ENCODE measurements around the gene DNAJC17.

DNAJC17 gene

DNA sequence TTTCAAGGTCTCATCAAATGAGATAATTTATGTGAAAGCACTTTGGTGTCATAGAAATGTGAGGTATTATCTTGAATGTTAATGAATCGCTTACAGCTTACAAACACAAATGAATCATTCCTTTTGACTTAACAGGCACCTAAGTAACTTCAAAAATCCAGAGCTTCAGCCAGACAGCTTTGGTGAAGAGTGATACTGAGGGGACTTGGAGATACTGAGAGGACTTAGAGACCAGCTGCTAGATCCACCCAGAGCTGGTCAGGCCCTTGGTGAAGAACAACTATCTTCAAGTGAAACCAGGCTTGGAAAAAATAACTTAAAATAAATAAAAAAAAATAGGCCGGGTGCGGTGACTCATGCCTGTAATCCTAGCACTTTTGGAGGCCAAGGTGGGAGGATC lies 16.6 kb downstream of the DNAJC17 start:
- no peak for DNase-seq (ENCODE audit: low read depth in 3 of 3)

DNA sequence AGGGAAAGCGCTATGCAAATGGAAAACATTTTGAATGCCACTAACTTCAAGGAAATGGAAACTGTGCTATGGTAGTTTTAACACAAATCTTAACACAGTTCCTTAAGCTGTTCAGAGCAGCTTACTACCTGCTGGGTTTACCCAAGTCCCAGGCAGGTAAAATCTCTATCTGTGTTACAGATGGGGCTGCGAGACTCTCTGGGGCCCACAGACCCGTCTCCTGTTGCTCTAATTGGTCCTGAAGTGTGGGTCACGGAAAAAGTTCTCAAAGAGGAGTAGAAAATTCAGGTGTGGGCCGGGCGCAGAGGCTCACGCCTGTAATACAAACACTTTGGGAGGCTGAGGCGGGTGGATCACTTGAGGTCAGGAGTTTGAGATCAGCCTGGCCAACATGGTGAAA lies 17.3 kb downstream of the DNAJC17 start:
- DNase-seq (ENCODE audit: low read depth in 3 of 3): no peak

DNA sequence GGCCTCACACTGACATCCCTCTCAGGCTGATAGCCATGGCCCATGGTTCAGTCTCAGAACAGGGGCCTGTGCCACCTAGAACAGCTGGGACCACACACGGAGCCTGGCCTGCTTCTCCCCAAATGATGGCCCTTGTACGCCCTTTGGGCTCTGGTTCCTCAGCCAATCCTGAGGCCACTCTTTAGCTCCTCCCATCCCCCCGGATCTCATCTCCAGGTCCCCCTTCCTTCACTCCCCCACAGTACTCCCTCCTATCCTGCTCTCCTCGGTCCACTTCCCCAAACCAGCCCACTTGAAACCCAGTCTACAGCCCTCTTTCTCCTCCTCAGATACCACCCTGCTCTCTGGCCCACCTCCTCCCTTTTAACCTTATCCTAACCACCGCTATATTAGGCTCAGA lies 18.2 kb downstream of the DNAJC17 start:
- no peak for DNase-seq (ENCODE audit: low read depth in 3 of 3)

DNA sequence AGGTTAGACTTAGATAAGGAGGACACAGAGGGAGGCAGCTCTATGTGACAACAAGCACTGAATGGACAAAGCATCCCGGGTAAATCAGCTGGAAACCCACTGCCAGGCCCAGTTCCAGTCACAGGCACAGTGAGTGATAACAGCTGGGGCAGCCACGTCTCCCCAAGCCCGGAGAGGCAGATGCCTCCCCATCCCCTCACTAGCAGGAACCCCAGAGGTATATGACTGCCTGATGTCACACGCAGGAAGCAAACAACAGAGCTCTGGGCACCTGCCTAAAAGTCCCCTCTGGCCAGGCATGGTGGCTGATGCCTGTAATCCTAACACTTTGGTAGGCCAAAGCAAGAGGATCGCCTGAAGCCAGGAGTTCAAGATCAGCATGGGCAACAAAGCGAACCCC lies 19.3 kb downstream of the DNAJC17 start:
- no peak for DNase-seq (ENCODE audit: low read depth in 3 of 3)

DNA sequence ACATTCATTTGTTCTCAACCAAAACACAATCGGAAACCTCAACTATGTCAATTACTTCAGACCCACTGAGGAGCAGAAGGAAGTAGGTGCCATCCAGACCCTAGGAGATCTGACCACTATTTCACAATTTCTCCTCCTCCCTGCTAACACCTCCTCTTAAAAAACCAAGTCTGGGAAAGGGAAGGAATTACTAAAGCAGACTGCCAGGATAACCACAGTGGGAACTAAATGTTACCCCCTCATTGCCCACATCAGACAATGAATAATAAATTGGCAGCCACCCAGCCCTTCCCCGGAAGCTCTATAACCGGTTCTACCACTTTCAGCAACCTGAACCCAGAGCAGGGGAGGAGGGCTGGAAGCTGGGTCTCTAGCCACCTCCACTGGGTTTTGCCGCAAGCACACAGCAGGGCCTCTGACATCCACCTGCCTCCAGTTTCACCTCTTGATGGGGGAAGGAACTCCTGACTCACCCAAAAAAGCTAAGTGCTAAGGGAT lies 19.9 kb downstream of the DNAJC17 start:
- peak in 2 of 3 donors; percentile 55 to 61 for DNase-seq (ENCODE audit: low read depth in 3 of 3)

DNA sequence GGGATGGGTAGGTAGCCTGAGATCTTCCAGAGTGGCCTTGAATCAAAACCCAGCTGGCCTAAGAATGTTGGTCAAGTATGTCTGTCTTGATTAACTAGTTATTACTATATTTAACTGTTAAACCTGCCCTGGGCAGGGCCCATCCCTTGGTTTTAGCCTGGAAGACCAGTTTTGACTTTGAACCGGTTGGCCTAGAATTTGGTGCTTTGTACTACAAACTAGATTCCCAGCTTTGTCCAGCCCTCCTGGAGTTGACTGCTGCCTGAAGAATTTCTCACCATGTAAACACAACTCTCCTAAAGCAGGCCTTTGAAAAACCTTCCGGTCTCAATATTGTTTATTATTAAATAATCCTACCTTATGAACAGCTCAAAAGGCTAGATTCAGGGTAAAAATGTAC lies 21.5 kb downstream of the DNAJC17 start:
- DNase-seq (ENCODE audit: low read depth in 3 of 3): no peak

DNA sequence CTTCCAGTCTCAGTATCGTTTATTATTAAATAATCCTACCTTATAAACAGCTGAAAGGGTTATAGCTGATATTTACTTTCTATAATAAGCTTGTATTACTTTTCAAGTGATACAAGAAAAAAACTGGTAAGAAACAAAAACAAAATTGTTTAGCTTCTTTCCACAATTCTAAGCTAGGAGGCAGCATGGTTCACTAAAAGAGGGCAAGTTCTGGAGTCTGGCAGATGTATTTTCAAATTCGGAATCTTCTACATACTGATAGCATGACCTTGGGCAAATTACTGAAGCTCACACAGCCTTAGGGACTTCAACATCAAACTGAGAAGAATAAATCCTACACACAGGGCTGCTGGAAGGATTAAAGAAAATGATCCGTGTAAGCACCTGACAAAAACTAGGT lies 22.1 kb downstream of the DNAJC17 start:
- DNase-seq (ENCODE audit: low read depth in 3 of 3): no peak

DNA sequence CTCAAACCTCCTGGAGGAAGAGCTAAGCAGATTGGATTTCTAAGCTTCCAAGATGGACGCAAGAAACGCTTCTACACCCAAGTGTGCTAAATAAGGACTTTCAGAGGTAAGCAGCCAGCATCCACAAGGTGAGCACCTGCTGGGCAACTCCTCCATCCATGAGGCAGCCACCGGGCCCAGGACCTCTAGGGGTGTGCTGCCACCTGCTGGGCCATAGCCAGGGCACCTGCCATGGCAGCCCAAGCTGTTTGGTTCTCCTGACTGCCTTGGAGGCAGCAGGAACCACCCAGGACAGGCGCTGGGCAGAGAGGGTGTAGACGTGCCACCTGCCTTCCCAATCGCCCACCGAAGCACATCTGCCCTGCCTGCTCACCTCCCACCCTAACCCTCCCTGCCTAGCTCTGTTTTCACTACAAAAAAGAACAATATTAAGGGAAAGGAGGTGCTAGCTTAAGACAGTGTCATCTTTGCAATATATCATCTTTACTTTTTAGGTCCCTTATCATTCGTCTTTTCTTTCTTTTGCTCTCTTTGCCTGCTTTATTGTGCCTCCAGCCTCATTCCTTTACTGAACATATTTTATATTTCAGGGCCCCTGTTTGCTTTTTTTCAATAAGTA lies 24.6 kb downstream of the DNAJC17 start:
- DNase-seq (ENCODE audit: low read depth in 3 of 3): peak; percentile 52 to 68 (median 62)

DNA sequence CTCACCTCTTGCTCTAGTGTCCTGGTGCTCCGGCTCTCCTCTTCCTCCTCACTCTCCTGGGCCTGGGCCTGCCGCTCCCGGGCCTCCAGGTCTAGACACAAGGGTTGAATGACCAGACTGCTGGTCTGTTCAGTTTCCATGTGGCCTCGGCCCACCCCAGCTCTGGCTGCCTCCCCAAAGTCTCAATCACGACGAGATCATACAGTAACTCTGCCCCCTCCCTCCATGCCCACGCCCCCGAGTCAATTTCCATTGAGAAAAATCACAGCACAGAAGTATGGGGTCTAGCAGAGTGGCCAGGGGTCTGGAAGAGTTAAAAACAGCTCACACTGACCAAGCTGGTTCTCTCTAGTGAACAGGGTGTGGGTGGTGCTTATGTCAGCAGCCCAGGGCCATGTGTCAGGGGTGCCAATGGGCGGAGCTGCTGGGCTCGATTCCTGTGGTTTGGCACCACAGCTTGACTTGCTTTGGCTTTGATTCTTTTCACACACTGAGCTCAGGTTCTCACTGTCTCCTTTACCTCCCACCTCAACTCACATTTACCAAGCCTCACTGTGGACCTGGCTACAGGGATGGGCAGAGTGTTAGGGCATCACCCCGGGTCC lies 30.6 kb downstream of the DNAJC17 start:
- DNase-seq (ENCODE audit: low read depth in 3 of 3): no peak

DNA sequence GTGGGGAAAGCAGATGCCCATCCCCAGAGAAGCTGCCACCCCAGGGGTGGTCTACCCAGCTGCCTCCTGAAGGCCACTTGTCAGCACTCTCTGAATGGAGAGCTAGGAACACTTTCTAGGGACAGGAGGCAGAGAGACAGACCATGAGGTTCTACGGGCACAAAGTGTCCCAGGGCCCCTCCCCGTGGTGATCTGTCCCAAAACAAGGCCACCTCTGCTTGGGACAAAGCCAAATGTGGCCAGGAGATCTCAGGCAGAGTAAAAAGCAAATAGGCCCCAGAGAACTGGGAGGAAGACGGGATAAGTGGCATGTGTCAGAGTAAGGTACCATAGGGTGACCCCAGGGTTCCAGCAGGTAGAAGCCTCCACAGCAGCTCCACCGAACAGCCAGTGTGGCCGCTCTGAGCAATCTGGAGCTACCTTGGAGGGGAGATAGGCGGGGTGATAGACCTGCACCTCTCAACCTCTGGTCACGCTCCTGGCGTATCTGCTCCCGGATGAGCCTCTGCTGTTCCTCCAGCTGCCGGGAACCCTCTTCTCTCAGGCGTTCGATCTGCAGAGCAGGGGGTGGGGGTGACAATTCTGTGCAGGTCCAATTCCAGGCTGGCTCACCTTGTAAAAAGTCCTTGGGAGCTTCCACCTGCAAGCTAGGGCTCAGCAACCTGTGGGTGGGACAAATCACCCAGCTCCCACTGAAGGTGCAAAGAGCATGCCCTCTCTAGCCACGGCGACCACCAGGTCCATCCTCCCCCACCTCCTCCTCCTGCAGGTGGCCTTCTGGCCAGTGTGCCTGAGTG lies 31.3 kb downstream of the DNAJC17 start:
- DNase-seq (ENCODE audit: low read depth in 3 of 3): no peak

DNA sequence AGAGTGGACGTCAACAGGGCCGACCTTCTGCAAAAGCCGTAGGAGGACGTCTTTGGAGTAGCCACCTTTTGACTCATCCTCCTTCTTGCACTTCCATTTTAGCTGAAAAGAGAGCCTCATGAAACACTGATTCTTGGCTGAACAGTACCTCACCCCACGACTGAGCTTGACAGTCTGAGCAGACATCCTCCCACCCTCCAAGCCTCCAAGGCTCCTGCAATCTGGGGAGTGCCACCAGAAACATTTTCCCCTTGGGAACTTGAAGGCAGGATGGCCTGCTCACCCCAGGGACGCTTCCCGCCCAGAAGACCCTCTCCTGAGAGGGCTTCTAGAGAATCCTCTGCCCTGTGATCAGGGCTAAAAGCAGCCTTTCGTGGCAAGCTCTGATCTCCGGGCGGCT lies 32.3 kb downstream of the DNAJC17 start:
- DNase-seq (ENCODE audit: low read depth in 3 of 3): no peak

DNA sequence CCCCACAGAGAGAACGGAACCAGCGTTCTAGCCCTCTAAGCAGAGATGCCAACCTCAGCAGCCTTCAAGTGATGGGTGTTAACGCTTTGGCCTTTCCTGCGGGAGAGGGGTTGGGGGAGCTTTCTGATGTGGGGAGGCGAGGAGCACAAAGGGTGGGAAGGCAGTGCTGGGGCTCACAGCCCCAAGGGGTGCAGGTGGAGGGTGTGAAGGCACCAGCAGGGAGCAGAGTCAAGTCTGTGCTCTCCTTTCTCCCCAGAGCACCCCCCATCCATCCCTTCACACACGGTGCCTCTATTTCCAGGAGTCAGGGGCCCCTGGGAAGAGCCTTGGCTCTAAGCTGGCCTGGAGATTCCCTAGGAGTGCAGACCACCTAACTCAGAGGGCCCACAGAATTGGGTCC lies 33.4 kb downstream of the DNAJC17 start:
- DNase-seq (ENCODE audit: low read depth in 3 of 3): no peak

DNA sequence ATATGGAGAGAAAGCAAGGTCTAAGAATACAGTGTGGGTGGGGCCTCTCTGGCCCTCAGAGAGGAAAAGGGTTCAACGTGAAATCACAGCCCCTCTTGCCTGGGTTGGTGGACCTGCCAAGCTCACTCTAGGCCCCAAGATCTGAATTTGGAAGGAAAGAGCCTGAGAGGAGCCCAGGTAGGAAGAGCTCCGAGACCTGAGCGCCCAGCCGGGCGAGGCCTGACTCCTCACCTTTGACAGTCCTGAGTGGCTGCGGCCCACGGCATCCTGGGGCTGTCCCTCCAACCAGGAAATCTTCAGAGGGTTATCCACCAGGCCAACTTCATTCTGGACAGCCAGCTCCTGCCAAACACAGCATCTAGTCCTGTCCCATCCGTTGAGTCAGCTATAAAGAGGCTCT lies 33.8 kb downstream of the DNAJC17 start:
- DNase-seq (ENCODE audit: low read depth in 3 of 3): no peak

DNA sequence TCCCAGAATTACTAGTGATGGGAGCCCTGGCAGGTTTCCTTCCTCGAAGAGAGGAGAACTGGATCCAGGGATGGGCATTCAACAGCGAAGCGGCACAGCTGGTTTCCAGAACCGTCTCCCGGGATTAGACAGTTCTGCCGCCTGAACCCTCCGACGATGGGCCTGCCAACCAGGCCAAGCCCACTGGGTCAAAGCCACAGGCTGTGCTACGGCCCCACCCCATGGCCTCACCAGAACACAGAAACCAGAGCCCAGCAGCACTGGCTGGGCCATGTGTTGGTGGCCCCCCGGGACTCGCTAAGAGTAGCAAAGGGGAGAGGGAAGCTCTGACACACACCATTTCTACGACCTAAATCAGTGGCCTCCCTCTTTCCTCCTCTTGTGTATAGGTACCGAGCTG lies 35.3 kb downstream of the DNAJC17 start:
- no peak for DNase-seq (ENCODE audit: low read depth in 3 of 3)

DNA sequence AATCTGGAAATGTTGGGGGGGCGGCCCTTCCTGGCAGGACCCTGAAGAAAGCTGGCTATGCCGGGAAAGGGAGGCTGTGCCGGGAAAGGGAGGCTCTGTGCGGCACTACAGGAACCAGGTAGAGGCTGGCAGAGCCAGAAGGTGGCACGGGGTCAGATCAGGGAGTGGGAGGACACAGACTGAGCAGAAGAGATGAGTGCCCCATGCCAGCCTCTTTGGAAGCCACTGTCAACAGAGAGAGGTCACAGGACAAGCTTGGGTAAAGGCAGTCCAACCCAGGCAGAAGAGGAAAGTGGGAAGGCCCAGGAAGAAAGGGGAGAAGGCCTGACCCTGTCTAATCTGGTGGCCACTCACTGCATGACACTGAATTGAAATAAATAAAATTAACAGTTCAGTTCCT lies 36.0 kb downstream of the DNAJC17 start:
- no peak for DNase-seq (ENCODE audit: low read depth in 3 of 3)

DNA sequence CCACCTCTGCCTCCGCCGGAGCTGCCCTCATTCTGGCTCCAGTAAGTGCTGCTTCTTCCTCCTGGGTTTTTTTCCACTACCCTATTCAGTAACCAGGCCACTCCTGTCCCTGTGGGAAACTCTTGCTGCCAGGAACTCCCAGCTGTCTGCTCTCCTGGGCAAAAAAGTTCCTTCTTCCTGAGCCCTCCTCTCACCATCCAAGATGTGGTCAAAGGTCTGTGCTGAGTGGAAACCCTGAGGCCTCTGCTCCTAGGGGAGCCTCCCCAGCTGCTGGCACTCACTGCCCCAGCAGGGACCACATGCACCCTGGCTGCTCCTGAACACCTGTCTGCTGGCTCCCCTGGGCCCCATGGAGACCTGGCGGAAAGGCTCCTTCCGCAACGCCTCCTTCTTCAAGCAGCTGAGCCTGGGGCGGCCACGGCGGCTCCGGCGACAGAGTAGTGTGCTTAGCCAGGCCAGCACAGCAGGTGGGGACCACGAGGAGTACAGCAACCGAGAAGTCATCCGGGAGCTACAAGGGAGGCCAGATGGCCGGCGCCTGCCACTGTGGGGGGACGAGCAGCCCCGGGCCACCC lies 37.0 kb downstream of the DNAJC17 start:
- no peak for DNase-seq (ENCODE audit: low read depth in 3 of 3)

DNA sequence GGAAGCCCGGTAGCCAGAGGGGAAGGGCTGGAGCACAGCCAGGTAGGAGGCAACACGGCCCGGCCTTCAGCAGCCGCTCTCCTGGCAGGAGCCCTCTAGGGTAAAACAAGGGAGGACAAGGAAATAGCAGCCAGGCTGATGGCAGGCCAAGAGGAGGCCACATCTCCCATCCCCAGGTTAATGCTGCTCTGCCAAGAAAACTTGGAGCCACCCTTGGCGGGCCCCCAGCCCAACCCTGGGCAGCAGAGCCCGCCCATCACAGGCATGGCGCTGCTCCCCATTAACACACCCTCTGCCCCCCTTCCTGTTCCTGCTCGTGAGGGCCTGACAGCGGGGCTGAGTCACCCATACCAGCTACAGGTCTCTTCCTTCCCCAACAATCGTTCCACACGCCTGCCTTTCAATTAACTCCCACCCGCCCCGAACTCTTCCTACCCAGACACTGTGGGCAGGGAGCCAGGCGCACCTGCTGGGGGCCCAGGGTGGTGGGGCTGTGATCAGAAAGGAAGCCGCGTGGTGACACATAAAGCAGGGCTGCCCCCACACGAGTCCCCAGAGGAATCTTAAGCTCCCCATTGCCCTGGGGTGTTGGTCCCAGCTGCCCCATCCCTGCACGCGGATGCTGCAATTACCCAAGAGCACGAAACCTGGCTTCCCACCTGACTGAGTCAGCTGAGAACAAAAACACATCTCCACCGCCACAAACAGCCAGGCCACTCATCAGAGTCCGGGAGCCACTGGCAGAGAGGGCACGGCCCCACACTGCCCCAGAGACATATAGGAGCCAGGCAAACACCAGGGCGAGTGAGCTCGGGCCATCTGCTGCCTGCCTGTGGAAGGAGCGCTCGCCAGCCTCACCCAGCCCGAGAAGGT lies 37.8 kb downstream of the DNAJC17 start, which contains the start of gene C15orf62:
Gene C15orf62, plus strand, starts transcription at position 707 of the 873 bp plus-strand sequence. CDS start 516 bp downstream, outside the sequence.
- peak in 1 of 3 donors; percentile 54 for DNase-seq (ENCODE audit: low read depth in 3 of 3)

DNA sequence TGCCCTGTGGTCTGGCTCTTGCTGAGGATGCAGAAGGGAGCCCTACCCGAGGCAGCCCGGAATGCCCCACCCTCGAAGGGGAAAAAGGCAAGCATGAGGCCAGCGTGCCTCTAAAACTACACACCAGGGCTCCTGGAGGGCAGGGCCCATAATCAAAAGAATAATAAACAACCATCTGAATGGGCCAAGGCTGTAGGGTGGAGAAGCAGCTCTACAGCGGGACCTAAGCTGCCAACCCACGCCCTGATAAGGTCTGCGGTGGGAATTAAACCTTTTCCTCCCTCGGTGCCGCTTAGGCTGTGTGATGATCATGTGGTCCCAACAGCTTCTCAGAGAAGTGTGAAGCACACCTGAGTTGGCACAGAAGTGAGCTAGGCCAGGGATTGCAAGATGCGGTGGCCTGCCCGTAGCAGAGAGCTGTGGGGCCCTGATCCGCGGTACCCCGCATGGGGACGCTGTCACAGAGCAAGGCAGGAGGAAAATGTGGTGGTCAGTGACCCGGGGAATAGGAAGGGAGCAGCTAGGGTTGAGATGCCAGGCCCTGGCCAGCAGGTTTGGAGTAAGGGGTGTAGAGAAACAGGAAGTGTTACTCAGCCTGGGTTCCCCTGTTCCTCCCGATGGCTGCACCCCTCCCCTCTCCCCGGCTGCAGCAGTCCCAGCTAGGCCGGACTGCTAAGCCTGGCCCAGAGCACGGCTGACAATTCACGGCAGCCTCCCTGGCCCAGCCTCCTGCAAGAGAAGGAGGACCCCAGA lies 38.6 kb downstream of the DNAJC17 start:
- no peak for DNase-seq (ENCODE audit: low read depth in 3 of 3)

DNA sequence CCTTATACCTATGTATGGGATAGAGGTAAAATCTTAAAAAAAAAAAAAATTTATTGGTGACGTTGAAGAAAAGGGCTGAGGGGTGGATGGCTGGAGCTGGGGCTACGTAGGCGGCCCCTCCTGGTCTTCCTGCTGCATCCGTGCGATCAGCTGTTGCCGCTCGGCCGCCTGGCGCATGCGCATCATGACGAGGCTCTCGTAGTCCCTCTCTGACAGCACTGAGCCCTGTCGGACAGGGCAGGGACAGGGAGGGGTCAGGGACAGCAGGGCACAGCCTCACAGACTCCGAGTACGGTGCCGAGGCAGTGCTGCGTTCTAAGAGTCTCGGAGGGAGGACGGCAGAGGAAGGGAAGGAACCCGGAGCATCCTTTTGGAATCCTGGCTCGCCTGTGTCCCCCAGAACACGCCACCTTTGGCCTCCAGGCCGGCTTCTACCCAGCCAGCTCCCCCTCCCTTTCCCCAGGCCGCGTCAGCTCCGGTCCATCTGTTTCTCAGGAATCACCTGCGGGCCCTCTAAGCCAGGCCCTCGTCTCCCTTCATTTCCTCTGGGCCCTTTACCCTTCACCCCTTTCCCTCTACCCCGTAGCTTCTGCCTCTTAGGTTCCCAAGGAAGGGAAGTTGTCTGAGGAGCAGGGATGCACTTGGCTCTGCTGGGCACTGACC lies 39.3 kb downstream of the DNAJC17 start:
- DNase-seq (ENCODE audit: low read depth in 3 of 3): no peak
